GM19035 (cell line): ENCODE results near the gene KAT2A.
"Not testable (repeated sequence)": the region's sequence is repeated elsewhere in the genome, so short reads cannot be mapped to it uniquely, and the experiment has no call there.

Source experiments
- ATAC-seq: cut with Tn5 transposase; IDR thresholded peaks from one replicate; pipeline ENCODE4 v1.9.1; 2021; ENCODE audit not compliant: unreplicated experiment

The KAT2A gene

GRCh38 chr17:42120770-42121769 lies at the start of gene KAT2A:
KAT2A (minus strand) TSS chr17:42121367; CDS start chr17:42121304, 63 bp downstream.
- peak; percentile 51 for ATAC-seq

DNA sequence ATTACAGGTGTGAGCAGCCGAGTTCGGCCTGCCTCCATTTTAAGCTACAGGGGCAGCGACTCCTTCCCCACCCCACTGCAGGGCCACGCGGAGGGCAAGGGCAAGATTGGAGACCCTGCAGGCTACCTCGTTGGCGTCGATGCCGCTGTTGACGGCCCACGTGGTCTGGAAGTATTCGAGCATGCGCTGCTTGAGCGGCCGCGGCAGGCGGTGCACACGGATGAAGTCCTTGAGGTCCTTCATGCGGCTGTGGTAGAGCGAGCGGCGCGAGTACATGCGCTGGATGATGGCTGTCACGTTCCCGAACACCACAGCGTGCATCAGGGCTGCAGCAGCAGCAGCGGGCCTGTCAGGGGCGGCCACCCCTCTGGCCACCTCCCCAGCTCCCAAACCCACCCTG lies 48.2 kb upstream of the KAT2A start:
- no peak for ATAC-seq

DNA sequence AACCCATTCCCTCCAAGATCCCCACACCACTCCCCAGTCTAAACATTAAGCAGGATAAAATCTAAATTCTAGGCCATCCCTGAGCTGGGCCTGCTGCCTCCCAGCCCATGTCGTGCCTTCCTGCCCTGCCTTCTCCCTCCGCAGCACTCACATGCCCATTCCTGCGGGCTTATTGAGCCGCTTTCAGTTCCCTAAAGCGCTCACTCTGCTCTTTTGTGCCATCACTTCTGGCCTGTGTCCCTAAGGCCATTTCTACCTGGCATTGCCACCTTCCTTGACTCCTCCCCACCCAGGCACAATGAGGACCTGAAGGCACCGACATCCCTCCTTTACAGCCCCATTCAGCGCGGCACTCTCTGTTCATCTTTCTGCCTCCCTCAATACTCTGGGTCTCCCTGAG lies 46.6 kb upstream of the KAT2A start:
- ATAC-seq, result no peak

GRCh38 chr17:42166196-42166763 lies 45.1 kb upstream of the KAT2A start:
- ATAC-seq, result no peak

DNA sequence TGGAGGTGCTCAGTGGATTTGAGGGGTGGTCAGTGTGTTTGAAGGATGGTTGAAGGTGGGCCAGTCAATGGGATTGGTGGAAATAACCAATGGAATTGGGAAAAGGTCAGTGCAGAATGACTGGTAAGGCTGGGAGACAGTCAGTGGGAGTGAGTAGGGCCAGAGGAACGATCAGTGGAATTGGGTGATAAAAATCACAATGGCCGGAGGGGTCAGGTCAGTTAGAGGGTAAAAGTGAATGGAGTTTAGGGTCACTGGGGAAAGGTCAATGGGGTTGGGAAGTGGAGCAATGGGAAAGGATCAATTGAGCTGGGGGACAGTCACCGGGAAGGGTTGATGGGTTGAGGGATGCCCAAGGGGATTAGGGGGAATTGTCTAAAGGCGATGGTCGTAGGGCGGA lies 44.6 kb upstream of the KAT2A start:
- no peak for ATAC-seq

DNA sequence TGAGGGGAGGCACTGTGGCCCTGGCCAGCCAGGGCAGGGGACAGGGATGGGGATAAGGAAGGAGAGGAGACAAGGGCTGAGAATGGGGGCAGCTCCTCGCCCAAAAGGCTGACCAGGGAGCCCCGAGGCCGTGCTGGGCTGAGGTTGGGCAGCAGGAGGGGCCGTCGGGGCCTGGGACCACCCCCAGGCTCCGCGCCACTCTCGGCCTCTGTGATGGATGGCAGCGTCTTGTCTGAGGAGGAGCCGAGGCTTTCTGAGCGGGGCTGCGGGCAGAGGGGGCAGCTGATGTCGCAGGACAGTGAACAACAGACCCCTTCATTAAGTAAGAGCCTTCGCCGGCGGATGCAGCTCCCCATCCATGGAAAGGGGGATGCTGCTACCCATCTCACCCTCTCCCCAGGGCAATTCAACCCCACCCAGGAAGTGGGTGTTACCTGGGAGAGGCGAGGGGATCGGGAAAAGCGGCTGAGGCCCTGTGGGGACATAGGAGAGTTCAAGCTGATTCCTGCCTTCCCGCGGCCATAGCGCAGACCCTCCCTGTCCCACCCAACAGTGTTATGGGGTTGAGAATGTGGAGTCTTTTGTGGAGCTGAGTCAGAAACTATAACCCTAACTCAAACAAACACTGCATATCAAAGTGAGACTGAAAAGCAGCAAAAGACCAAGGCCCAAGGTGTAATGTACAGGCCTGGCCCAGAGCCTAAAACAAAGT lies 42.7 kb upstream of the KAT2A start:
- ATAC-seq, result no peak

GRCh38 chr17:42163113-42163512 lies 41.9 kb upstream of the KAT2A start:
- ATAC-seq, result no peak

DNA sequence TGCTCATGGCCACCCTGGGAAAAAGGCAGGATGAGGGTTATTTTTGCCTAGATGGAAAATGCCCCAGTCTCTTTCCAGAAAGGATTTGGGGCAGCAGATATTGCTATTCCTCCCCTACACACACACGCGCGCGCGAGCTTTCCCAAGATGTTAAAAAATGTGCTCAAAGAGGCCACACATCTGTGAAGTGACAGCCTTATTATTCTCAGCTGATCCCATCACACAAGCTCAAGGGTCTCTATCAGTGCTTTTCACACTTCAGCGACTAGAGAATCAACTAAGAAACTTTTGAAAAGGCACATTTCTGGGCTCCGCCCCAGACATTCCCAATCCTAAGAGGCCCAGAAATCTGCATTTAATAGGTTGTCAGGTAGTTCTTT lies 39.4 kb upstream of the KAT2A start:
- no peak for ATAC-seq

DNA sequence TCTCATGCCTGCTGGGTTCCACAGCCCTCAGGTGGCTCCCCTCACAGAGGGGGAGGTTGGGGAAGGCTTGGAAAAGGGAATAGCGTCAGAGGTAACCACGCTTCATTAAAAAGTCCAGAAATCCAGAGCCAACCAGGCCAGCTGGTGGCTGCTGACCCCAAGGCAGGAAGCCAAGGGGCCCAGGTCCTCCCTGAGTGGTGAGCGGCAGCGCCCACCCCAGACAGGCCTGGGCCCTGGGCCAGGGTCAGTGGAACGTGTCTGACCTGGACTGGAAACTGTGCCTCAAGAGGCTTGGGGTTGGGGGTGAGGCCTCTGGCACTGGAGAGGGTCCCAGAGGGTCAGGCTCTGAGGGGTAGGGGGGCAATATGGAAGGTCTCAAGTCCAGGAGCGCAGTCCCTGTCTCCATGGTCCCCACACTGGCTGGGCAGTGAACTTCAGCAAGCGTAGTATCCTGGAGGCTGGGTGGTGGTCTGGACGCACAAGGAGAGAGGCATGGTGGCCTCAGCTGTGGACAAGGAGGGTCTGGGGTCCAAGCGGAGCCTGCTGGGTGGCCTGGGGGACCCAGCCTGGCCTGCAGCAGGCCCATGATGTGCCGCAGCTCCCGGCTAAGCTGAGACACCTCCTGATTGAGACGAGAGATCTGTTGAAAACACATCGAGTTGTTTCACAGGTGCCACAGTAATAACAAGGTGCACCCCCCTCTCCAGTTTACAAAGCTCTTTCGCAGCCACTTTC lies 38.8 kb upstream of the KAT2A start:
- no peak for ATAC-seq

GRCh38 chr17:42155614-42156045 lies 34.5 kb upstream of the KAT2A start:
- no peak for ATAC-seq

DNA sequence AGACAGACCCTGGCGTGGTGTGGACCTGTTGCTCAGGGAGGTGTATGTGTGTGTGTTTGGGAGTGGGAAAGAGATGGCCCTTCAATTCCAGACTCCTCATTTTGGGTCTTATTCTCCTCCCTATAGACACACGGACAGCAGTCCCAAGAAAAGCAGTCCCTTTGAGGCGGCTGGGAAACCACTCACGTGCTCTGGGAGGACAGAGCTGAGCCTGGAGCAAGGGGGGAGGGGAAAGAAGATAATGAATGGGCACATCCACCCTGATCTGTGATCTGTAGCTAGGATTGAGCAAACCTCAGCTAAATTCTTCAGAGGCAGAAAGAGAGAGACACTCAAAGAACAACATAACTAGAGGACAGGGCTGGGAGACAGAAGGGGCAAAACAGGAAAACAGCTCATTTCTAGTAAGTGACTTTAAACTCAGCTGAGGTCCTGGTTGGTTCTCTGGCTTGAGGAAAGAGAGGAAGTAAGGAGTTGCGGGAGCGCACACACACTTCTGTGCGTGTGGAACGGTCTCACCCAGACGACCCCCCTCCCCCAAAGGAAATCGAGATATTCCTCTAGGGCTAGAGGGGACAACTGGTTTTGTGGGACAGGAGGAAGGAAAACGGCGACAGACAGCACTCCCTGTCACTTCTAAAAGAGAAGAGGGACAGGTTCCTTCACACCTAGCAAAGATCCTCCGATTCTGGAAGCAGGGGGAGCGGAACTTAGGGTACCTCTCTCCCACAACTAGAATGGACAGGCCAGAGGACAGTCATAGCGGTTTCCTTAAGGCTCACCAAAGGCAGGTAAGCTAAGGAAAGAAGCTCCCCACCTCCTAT lies 33.0 kb upstream of the KAT2A start:
- no peak for ATAC-seq

- no peak for ATAC-seq
Measured at GRCh38 chr17:42146911-42147607, 25.9 kb upstream of the KAT2A start.

DNA sequence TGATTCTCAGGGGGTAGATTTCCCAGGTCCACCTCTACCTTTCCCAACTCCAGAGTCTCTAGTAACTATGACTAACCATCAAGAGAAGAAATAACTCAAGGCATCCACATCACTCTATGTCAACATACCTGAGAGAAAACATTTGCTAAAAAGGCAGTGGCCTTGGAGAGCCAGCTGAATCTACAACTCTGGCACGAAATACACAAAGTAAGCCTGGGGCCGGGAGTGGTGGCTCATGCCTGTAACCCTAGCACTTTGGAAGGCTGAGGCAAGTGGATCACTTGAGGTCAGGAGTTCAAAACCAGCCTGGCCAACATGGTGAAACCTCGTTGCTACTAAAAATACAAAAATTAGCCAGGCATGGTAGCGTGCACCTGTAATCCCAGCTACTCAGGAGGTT lies 22.0 kb upstream of the KAT2A start:
- not testable (repeated sequence) for ATAC-seq

GRCh38 chr17:42142371-42142896 lies 21.3 kb upstream of the KAT2A start:
- ATAC-seq, result no peak

GRCh38 chr17:42141382-42141781 lies 20.2 kb upstream of the KAT2A start:
- ATAC-seq, result no peak

DNA sequence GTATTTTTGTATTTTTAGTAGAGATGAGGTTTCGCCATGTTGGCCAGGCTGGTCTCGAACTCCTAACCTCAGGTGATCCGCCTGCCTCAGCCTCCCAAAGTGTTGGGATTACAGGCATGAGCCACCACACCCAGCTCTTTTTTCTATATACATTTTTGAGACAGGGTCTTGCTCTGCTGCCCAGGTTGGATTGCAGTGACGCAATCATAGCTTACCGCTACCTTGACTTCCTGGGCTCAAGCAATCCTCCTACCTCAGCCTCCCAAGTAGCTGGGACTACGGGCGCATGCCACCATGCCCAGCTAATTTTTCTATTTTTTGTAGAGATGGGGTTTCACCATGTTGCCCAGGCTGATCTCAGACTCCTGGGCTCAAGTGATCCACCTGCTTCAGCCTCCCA lies 19.5 kb upstream of the KAT2A start:
- ATAC-seq, result not testable (repeated sequence)

DNA sequence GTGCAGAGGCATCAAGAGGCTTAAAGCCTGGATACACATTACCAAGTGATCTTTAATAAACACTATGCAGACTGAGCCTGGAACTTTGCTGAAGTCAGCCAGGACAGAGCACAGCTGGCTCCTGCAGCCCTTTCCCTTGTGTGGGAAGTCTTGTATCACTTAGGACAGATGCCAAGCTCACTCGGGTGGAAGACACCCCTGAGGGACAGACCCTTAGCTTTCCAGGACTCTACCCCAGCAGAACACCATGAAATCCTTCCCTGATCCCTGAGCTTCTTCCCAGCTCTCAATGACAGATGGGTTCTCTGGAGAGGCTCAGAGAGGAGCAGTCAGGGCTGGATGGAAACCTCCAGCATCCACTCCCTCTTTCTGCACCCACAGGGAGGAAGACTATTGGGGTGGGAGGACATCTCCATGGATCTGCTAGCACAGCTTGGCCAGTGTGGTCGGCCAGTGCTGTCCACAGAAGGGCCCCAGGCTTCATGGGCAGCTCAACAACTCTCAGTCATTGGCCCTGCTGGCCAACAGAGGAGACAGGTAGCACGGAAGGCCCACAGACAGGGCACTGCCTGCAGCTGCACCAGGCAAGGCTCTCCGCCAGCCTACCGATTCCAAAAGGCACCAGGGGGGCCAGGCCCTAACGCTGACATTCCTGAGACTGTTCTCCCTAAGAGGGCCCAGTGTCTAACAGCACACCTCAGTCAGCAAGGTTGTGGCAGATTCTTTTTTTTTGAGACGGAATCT lies 17.8 kb upstream of the KAT2A start:
- no peak for ATAC-seq

GRCh38 chr17:42136654-42137051 lies 15.5 kb upstream of the KAT2A start:
- no peak for ATAC-seq
